Epidermal melanocyte (primary cell): ENCODE results near the gene CPHXL.

Experiments
- DNase-seq: peaks from one replicate; pipeline ENCODE4 v3.0.0; 2011; ENCODE audit warnings: low spot score; ENCODE audit not compliant: insufficient read length

CPHXL gene

DNA sequence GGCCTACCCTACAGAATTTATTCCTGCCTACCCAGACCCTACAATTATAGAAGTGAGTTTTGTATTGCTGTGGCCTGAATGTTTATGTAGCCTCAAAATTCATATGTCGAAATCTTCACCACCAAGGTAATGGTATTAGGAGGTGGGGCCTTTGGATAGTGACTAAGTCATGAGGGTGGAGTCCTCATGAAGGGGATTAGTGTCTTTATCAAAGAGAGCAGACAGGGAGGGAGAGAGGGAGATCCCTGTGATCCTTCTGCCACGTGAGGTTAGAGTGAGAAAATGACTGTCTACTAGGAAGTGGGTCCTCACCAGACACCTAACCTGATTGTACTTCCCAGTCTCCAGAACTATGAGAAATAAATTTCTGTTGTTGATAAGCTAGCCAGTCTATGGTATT, 24.0 kb downstream of the CPHXL start:
- no peak for DNase-seq

DNA sequence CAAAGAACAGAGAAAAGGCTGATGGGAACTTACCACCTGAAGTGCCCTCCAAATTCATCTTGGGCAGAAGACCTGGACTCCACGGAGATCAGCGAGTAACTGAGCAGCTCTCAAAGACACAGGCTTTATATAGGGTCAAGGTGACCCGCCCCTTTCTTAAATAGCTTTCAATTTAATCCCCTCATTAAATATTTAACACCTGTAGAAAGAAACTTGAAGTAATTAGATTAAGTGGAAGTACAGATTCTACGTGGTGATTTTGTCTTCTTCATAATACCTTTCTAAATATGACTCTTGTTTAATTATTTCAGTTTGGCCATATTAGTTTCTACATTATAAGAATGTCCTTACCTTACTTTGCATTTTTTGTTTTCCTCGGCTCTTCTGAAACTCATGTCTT, 24.9 kb downstream of the CPHXL start, which contains the start of gene DUXB:
TSS of gene DUXB (minus strand) at position 101 of the 400 bp plus-strand sequence. CDS start at position 58, 43 bp downstream.
- DNase-seq = no peak

- no peak for DNase-seq
Observed at GRCh38 chr16:75697571-75697970, 28.7 kb downstream of the CPHXL start.

DNA sequence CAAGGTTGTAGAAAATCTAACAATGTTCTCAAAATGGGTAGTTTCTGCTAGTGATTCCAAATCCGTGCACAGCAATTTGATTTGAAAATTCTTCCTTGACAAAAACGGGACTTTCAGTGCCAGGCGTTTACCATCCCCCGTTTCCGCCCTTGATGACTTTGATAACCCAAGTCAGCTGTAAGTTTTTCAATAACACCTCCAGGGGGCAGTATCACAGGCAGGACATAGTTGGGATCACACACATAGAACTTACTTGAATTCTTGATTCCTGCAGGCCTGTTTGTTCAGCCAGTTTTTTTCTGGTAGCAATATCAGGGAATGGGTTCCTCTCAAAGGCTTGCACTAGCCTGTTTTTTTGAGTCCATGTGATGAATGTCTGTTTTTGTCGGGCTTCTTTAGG, 30.6 kb downstream of the CPHXL start:
- no peak for DNase-seq

- DNase-seq = no peak
Observed at GRCh38 chr16:75687361-75687760, 38.9 kb downstream of the CPHXL start.

DNA sequence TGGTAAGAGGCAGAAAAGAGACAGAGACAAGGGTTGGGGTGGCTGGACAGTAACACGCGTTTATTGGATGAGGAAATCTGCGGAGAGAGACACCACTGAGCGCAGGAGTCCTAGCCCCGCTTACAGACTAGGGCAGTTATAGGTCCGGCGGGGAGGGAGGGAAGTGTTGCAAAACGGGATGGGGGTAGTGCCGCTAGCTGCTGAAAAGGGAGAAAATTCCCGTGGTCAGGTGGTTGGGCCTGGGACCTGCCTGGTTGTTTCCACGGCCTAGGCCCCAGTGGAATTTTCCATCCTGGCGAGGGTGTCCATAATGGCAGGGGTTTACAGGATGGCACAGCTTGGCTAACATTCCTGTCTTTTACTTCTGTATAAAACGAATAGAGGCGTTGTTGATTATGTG, 44.0 kb downstream of the CPHXL start:
- no peak for DNase-seq

GRCh38 chr16:75679366-75679765, 46.9 kb downstream of the CPHXL start:
- DNase-seq = no peak

DNA sequence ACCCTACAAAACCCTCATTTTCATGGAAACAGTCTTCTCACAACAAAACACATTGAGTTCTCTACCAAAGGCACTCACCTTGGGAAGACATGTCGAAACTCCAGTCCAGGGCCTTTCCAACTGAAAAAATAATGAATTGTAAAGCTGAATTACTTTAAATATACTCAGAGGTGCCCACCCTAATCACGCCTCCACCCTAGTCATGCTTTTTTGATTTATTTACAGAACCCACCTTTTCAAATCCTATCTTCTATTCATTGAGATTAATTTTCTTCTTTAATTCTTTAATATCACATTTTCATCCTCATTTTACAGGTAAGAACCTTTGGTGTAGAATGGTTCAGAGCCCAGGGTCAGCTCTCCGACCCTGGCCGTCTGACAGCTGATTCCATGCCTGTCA, 49.4 kb downstream of the CPHXL start, which contains the start of gene CPHXL2:
TSS of gene CPHXL2 (minus strand) at position 101 of the 400 bp plus-strand sequence. CDS start at position 91, 10 bp downstream.
- DNase-seq = no peak

DNA sequence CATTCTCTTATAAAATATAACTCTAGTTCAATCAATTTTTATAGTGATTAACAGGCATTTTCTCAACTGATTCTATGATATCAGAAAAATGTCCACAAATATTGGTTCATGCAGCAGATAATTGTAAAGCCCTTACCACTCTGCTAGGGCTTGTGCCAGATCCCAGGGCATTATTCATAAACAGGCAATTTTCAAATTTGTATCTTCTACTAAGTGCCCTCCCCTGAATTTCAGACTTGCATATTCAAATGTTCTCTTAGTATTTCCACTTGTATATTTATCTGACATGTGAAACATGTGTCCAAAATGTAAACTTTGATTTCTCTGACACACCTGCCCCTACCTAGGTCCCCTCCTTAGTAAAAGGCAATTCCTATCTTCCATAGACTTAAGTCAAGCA, 58.8 kb downstream of the CPHXL start:
- DNase-seq = no peak
